Activated B cell treated with CpG ODN at 0.5 μM for 24 hours (primary cell): ENCODE data around the gene PSMA5. TPM values are rescaled to one million over a fixed set of nuclear protein-coding genes. Genes with fewer than 3 reads are reported as not detected.
"Not testable (repeated sequence)": the region's sequence is repeated elsewhere in the genome, so short reads cannot be mapped to it uniquely, and the experiment has no call there.

ENCODE experiments used
- ATAC-seq: fragments of 200-7000 bp; cut with Tn5 transposase; one replicate; pipeline ENCODE4 v1.10.0; 2021; ENCODE audit warnings: low read depth, mild to moderate bottlenecking, moderate library complexity
- CTCF ChIA-PET: fragments of 350-600 bp; sonication (Branson Sonifier 250); formaldehyde crosslinking; loops from one replicate; lab custom pipeline; 2021; ENCODE audit warnings: antibody characterized with exemption; lab: Charles Lee
- POLR2A ChIA-PET: fragments of 350-600 bp; sonication (Branson Sonifier 250); formaldehyde crosslinking; loops from one replicate; lab custom pipeline; 2021; ENCODE audit warnings: antibody characterized with exemption; lab: Charles Lee
- DNase-seq: peaks from one replicate; pipeline ENCODE4 v3.0.0; 2022
- H3K27ac Mint-ChIP-seq: one replicate; pipeline ENCODE4 v1.8.0; 2020; ENCODE audit warnings: mixed read lengths
- H3K27me3 Mint-ChIP-seq: one replicate; pipeline ENCODE4 v1.8.0; 2021; ENCODE audit warnings: mixed read lengths
- H3K36me3 Mint-ChIP-seq: one replicate; pipeline ENCODE4 v1.8.0; 2021; ENCODE audit warnings: low read depth, mixed read lengths
- H3K4me1 Mint-ChIP-seq: one replicate; pipeline ENCODE4 v1.8.0; 2021; ENCODE audit warnings: mixed read lengths
- H3K4me3 Mint-ChIP-seq: one replicate; pipeline ENCODE4 v1.8.0; 2020; ENCODE audit warnings: mild to moderate bottlenecking, mixed read lengths
- H3K9me3 Mint-ChIP-seq: one replicate; pipeline ENCODE4 v1.8.0; 2020; ENCODE audit warnings: mixed read lengths
- CTCF ChIP-seq: fragments of 200-600 bp; IDR thresholded peaks from one replicate; pipeline ENCODE4 v1.8.0; 2022; ENCODE audit warnings: antibody characterized with exemption, mild to moderate bottlenecking
- intact Hi-C: fragments of 100-400 bp; cut with micrococcal nuclease; formaldehyde crosslinking; loops from one replicate; pipeline ENCODE4 v1.15.1; 2024
- total RNA-seq: library from RNA; stranded (reverse); gene quantifications from 2 replicates; pipeline ENCODE4 v1.2.3, GENCODE V29; 2022

The PSMA5 gene
- total RNA-seq, 1 donor from 2014 or later = 105 TPM

- Mint-ChIP-seq H3K4me1 (peaks cover 32% of the 10 kb centered on the region), H3K9me3 (no peaks in the 10 kb centered on the region), H3K27me3 (peaks cover 56% of the 10 kb centered on the region), H3K36me3 (peaks cover 15% of the 10 kb centered on the region), H3K4me3 (peak overlapping the region; percentile 41), H3K27ac (no peak overlapping the region)
- DNase-seq (no peak), ATAC-seq (no peak)
- CTCF ChIA-PET = interaction anchor here (1.5 to 7.5 kb wide), 2 partner anchors 12 to 118 kb away, joined by 3 to 207 read pairs; no protein-coding TSS in a partner anchor
- intact Hi-C loops = loop anchor here (5.0 to 10.0 kb wide), 2 partner anchors 194 to 282 kb away; partner anchors contain the start of gene ELAPOR1
- no peak for TF ChIP-seq CTCF
- POLR2A ChIA-PET = interaction anchor here (0.9 kb wide), 1 partner anchor 114 kb away, joined by 4 read pairs; the partner anchor contains the start of gene PSRC1
Measured at GRCh38 chr1:109396513-109396839, 29.8 kb downstream of the PSMA5 start.

DNA sequence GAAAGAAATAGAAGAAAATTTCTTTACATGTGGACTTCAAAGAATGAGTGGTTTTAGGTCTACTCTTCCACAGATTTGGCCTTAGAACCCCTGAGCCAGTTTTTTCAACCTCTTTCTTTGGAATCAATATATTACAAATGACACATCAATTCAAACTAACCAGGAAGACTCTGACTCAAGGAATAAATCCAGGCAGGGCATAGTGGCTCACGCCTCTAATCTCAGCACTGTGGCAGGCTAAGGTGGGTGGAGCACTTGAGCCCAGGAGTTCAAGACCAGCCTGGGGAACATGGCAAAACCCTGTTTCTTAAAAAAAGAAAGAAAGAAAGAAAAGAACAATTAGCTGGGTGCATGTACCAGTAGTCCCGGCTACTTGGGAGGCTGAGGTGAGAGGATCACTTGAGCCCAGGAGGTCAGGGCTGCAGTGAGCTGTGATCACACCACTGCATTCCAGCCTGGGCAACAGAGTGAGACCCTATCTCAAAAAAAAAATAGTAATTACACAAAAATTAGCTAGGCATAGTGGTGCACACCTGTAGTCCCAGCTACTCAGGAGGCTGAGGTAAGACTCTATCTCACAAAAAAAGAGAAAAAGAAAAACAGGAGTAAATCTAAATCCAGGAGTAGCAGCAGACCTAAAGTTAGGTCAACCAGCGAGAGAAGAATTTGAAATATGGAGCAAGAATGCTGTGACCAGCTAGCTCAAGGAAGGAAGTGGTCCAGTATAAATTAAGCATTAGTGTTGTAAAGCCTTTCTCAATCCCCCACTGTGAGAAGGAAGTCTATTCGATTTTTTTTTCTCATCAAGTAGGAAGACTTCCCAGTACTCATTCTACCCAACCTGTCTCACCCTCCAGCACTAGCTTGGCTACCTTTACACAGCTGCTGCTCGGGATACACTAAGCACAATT, 30.4 kb downstream of the PSMA5 start:
- ChIA-PET POLR2A (interaction anchor here (0.9 kb wide), 1 partner anchor 113 kb away, joined by 4 read pairs; the partner anchor contains the start of gene PSRC1), CTCF (interaction anchor here (1.5 to 7.5 kb wide), 2 partner anchors 12 to 118 kb away, joined by 3 to 207 read pairs; no protein-coding TSS in a partner anchor)
- Mint-ChIP-seq H3K9me3 (no peaks in the 10 kb centered on the region), H3K27ac (no peak overlapping the region), H3K27me3 (peaks cover 56% of the 10 kb centered on the region), H3K36me3 (peaks cover 8% of the 10 kb centered on the region), H3K4me1 (peaks cover 37% of the 10 kb centered on the region), H3K4me3 (peak overlapping the region; percentile 41)
- intact Hi-C loops = loop anchor here (5.0 to 10.0 kb wide), 2 partner anchors 194 to 281 kb away; partner anchors contain the start of gene ELAPOR1
- DNase-seq (no peak), ATAC-seq (no peak)
- no peak for TF ChIP-seq CTCF

- CTCF ChIA-PET, H3K36me3 Mint-ChIP-seq, POLR2A ChIA-PET, H3K9me3 Mint-ChIP-seq, H3K4me3 Mint-ChIP-seq, H3K27ac Mint-ChIP-seq, DNase-seq, ATAC-seq: not testable (repeated sequence)
- intact Hi-C loops = loop anchor here (5.0 to 10.0 kb wide), 2 partner anchors 193 to 280 kb away; partner anchors contain the start of gene ELAPOR1
- Mint-ChIP-seq H3K4me1 (peaks cover 38% of the 10 kb centered on the region), H3K27me3 (peaks cover 56% of the 10 kb centered on the region)
Measured at GRCh38 chr1:109395282-109395599, 31.0 kb downstream of the PSMA5 start.

DNA sequence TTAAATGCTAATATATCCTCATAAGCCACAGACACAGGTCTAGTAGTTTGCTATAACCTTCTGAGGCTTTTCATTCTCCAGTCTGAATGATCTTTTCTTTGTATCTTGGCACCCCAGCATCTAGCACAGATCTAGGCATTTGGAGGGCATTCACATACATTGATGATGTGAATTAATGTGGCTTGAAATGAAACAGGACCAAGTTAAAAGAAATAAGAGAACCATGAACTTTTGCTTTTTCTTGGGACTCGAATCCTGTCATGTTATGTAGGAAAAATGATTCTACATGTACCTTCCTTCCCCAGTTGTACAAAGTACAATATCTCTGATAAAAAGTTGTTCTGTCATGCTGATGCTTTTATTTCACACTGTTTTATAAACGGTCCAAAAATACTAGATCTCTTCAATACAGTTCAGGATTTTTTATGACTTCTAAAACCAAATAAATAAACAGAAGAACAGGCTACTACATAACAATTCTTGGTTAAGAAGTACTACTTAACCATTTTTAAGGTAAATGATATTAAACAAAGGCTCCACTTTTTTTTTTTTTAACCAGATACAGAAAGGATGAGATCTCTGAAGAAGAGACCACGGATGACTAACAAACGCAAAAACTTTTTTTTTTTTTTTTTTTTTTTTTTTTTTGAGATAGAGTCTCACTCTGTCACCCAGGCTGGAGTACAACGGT, 31.5 kb downstream of the PSMA5 start:
- H3K4me1 Mint-ChIP-seq = peaks cover 42% of the 10 kb centered on the region
- H3K27me3 Mint-ChIP-seq = peaks cover 61% of the 10 kb centered on the region
- H3K4me3 Mint-ChIP-seq = no peak overlapping the region
- ATAC-seq (no peak), DNase-seq (no peak)
- H3K36me3 Mint-ChIP-seq = no peaks in the 10 kb centered on the region
- ChIA-PET POLR2A (no interaction called here), CTCF (interaction anchor here (0.9 kb wide), 1 partner anchor 117 kb away, joined by 4 read pairs; no protein-coding TSS in a partner anchor)
- no peaks in the 10 kb centered on the region for H3K9me3 Mint-ChIP-seq
- TF ChIP-seq CTCF = no peak
- intact Hi-C loops = loop anchor here (5.0 to 10.0 kb wide), 2 partner anchors 192 to 280 kb away; partner anchors contain the start of gene ELAPOR1
- H3K27ac Mint-ChIP-seq = no peak overlapping the region

DNA sequence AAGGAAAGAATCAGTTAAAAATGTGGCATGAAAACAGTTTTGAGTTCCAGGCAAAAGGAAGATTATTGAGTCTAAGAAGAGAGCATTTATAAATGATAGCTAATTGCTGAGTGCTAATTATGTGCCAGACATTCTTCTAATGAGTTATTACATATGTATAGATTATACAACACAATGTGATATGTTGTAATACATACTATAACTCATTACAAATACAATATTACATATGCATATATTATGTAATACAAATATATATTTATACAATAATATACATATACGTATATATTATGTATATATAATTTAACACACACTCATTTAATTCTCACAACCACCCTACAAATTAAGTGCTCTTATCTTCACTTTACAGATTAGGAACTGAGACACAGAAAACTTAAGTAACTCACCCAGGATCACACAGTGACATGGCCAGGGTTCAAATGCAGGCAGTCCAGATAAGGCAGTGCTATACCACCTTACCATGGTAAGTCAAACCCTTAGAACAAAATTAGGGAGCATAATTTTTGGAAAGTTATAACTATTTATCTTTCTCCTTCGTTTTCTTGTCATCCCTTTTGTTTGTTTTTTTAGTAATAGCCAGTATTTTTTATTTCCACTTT, 32.5 kb downstream of the PSMA5 start:
- ChIA-PET POLR2A (no interaction called here), CTCF (interaction anchor here (0.9 to 1.4 kb wide), 2 partner anchors 8 to 116 kb away, joined by 4 to 7 read pairs; no protein-coding TSS in a partner anchor)
- H3K27ac Mint-ChIP-seq = no peak overlapping the region
- TF ChIP-seq CTCF = no peak
- ATAC-seq = no peak
- no peak for DNase-seq
- H3K27me3 Mint-ChIP-seq = peaks cover 67% of the 10 kb centered on the region
- no peaks in the 10 kb centered on the region for H3K36me3 Mint-ChIP-seq
- no peaks in the 10 kb centered on the region for H3K9me3 Mint-ChIP-seq
- H3K4me1 Mint-ChIP-seq = peaks cover 42% of the 10 kb centered on the region
- no peak overlapping the region for H3K4me3 Mint-ChIP-seq
- intact Hi-C loops = loop anchor here (10.0 kb wide), 1 partner anchor 279 kb away; the partner anchor contains the start of gene ELAPOR1
